Stomach (tissue), 9 donors: ENCODE data around the gene LRMDA. TPM values are rescaled to one million over a fixed set of nuclear protein-coding genes. Genes with fewer than 3 reads are reported as not detected.

Experiments used
- DNase-seq, 2 donors: peaks; one replicate each; pipeline versions ENCODE4 v3.0.0 to v3.0.0-alpha.2; 2013 to 2019
- H3K27ac ChIP-seq, 5 donors: fragments of 200-600 bp in 4 of 5; sonication (generic) in 4 of 5; one replicate each; pipeline ENCODE4 v1.5.1; 2013 to 2019; ENCODE audit warnings: mild to moderate bottlenecking in 1 of 5, moderate library complexity in 1 of 5
- H3K27me3 ChIP-seq, 3 donors: fragments of 200-600 bp; sonication (generic); one replicate each; pipeline ENCODE4 v1.5.1; 2017 to 2019; ENCODE audit warnings: mixed run types in 1 of 3
- H3K36me3 ChIP-seq, 4 donors: fragments of 200-600 bp; sonication (generic); 1 replicate in 3 of 4; 2 replicates in 1 of 4; pipeline ENCODE4 v1.5.1; 2016 to 2019
- H3K4me1 ChIP-seq, 4 donors: fragments of 200-600 bp; sonication (generic); one replicate each; pipeline ENCODE4 v1.5.1; 2016 to 2019
- H3K4me3 ChIP-seq, 4 donors: fragments of 200-600 bp; sonication (generic) in 3 of 4; one replicate each; pipeline ENCODE4 v1.5.1; 2016 to 2019; ENCODE audit warnings: mild to moderate bottlenecking in 1 of 4
- H3K9me3 ChIP-seq, 4 donors: fragments of 200-600 bp; sonication (generic); one replicate each; pipeline ENCODE4 v1.5.1; 2016 to 2019
- EP300 ChIP-seq: sonication (generic); formaldehyde crosslinking; IDR thresholded peaks from one replicate; pipeline ENCODE4 v1.6.1; 2017; ENCODE audit warnings: antibody characterized with exemption
- POLR2A ChIP-seq, 4 donors: fragments of 450-650 bp; IDR thresholded peaks; one replicate each; pipeline ENCODE4 v1.6.1; 2016; ENCODE audit warnings: antibody characterized with exemption in 4 of 4, control low read depth in 2 of 4, mild to moderate bottlenecking in 1 of 4, moderate library complexity in 1 of 4
- POLR2AphosphoS5 ChIP-seq, 3 donors: sonication (generic); formaldehyde crosslinking; IDR thresholded peaks; one replicate each; pipeline ENCODE4 v1.6.1; 2016; ENCODE audit warnings: antibody characterized with exemption in 3 of 3
- WGBS, 5 donors: extraction: QIAGEN DNeasy Blood & Tissue Kit in 3 of 5; methylation state at CpG; one replicate each; pipeline versions ENCODE4 v1.1.5 to v1.1.7; 2013 to 2018; 5-methylcytosine and 5-hydroxymethylcytosine counted together
- intact Hi-C: fragments of 100-400 bp; cut with DNase I; formaldehyde crosslinking; loops from one replicate; pipeline ENCODE4 v1.15.1; 2023; ENCODE audit warnings: low total_unique reads
- polyA plus RNA-seq, 3 donors: library from polyadenylated mRNA; stranded (reverse); fragments of 200-250 nt; gene quantifications; one replicate each; pipeline ENCODE4 v1.2.3, GENCODE V29; 2013
- total RNA-seq, 5 donors: library from RNA; depleted of rRNA; stranded (reverse); fragments of >200 nt; gene quantifications; one replicate each; pipeline versions ENCODE4 v1.1.0 to v1.2.3, GENCODE V29; 2014 to 2016
- TF ChIP-seq, protein P1 (sequence below), 7 experiments: fragments of 450-650 bp in 4 of 7; fragments of 200-600 bp in 3 of 7; sonication (generic) in 3 of 7; IDR thresholded peaks; one replicate each; pipeline ENCODE4 v1.5.1; 2016 to 2019; ENCODE audit warnings: antibody characterized with exemption in 7 of 7, control low read depth in 2 of 7, mild to moderate bottlenecking in 1 of 7
- donor health status: healthy with polysubstance abuse.
- donor health status: Bipolar disorder and iron deficiency.
- donor health status: healthy.

The LRMDA gene
- total and polyA plus RNA-seq, 8 donors, result 1.3 to 30.2 (median 13.6) TPM; not detected in 1

DNA sequence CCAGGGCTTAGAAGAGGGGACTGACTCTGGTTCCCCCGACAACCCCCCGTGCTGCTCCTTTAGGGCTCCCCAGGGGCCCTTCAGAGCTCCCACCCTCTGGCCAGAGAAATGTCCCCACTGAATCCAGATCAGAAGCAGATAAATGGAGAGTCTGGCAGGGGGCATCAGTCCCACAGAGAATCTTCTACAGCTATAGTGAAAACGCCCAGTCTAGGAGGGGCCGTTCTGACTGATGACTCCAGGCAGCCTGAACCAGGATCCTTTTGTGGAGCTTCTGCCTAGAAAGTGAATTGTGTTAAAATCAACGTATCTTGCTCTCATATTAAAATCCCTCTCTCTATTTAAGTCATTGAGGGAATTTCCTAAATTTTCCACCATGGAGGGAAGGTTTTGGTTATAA lies 471.4 kb downstream of the LRMDA start:
- intact Hi-C loops, result no loop called here
- H3K36me3 ChIP-seq, result no peaks in the 10 kb centered on the region
- H3K4me3 ChIP-seq, result no peak overlapping the region
- H3K4me1 ChIP-seq, result peaks cover 0 to 5% (median 0%) of the 10 kb centered on the region in 4 donors
- H3K27me3 ChIP-seq, result no peaks in the 10 kb centered on the region
- 77 to 95% (median 88%) methylated on average over 5 of the region's 5 CpGs for WGBS, 5 donors
- DNase-seq, result no peak
- no peaks in the 10 kb centered on the region for H3K9me3 ChIP-seq
- no peak overlapping the region for H3K27ac ChIP-seq
- TF ChIP-seq, protein P1, sequence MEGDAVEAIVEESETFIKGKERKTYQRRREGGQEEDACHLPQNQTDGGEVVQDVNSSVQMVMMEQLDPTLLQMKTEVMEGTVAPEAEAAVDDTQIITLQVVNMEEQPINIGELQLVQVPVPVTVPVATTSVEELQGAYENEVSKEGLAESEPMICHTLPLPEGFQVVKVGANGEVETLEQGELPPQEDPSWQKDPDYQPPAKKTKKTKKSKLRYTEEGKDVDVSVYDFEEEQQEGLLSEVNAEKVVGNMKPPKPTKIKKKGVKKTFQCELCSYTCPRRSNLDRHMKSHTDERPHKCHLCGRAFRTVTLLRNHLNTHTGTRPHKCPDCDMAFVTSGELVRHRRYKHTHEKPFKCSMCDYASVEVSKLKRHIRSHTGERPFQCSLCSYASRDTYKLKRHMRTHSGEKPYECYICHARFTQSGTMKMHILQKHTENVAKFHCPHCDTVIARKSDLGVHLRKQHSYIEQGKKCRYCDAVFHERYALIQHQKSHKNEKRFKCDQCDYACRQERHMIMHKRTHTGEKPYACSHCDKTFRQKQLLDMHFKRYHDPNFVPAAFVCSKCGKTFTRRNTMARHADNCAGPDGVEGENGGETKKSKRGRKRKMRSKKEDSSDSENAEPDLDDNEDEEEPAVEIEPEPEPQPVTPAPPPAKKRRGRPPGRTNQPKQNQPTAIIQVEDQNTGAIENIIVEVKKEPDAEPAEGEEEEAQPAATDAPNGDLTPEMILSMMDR (IDR thresholded peaks at IDR 0.05), result no peak
- TF ChIP-seq POLR2A (IDR thresholded peaks at IDR 0.05) (no peak), EP300 (no peak), POLR2AphosphoS5 (IDR thresholded peaks at IDR 0.05) (no peak)

DNA sequence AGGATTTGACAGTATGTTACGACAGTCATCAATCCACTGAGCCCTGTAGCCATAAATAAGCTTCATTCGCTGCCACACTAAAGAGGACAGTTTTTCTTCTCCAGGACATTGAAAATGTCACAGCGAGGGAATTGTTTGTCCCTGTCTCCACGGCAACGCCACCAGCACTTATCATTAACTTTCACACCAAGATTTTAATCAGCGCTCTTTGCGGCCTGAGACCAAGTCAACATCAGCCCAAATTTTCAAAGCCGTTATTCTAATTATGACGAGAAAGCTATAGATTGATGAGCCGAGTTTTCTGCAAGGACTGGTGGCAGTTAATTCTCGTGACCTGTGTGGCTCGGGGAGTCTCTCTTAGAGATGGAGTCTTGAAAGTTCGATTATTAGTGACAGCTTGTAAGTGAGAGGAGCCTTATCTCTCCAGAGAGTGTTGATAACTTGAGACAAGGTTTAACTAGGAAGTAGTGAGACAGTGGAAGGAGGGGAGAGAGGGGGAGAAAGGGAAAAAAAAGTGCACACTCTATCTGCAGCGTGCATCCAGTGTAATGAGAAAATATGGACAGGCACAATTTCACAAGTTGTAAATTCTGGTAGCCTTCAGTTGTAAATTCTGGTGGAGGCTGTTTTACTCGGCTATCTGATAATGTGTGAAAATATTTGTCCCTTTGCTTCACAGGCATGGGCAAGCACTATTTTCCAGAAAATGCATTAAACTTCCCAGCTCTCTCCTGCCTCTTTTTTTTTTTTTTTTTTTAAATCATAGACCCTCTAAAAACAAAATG lies 473.3 kb downstream of the LRMDA start:
- intact Hi-C loops, result no loop called here
- TF ChIP-seq POLR2AphosphoS5 (IDR thresholded peaks at IDR 0.05) (no peak), POLR2A (IDR thresholded peaks at IDR 0.05) (no peak), EP300 (no peak)
- TF ChIP-seq, protein P1 (IDR thresholded peaks at IDR 0.05), result no peak
- Histone ChIP-seq H3K27ac (no peak overlapping the region), H3K27me3 (no peaks in the 10 kb centered on the region), H3K4me3 (no peak overlapping the region), H3K36me3 (no peaks in the 10 kb centered on the region), H3K9me3 (no peaks in the 10 kb centered on the region), H3K4me1 (peaks cover 0 to 5% (median 2%) of the 10 kb centered on the region in 4 donors)
- WGBS, 5 donors, result 28 to 42% (median 38%) methylated on average over 15 of the region's 15 CpGs
- peak; percentile 32 to 34 for DNase-seq

DNA sequence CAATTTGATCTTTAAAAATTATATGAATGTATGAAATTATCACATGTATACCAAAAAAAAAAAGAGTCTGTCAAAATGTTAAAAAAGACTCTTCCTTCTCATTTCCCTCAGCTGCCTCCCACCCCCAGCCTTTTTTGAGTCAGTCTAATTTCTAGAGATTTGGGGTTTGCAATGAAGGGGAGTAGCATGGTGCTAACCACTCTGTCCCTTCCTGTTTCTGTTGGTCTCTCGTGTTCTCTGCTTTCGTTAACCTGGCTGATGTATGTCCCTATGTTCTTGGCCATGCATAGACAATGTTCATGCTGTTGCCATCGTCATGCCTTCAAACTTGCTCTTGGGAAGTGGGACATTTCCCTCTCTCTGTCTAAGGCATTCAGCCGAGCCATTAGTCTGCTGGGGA lies 474.1 kb downstream of the LRMDA start:
- Histone ChIP-seq H3K4me3 (no peak overlapping the region), H3K4me1 (peaks cover 0 to 11% (median 3%) of the 10 kb centered on the region in 4 donors), H3K27ac (no peak overlapping the region), H3K36me3 (no peaks in the 10 kb centered on the region), H3K9me3 (no peaks in the 10 kb centered on the region), H3K27me3 (no peaks in the 10 kb centered on the region)
- 85 to 94% (median 86%) methylated on average over 4 of the region's 4 CpGs for WGBS, 5 donors
- intact Hi-C loops, result no loop called here
- DNase-seq, result no peak
- TF ChIP-seq POLR2AphosphoS5 (IDR thresholded peaks at IDR 0.05) (no peak), EP300 (no peak), POLR2A (IDR thresholded peaks at IDR 0.05) (no peak)
- TF ChIP-seq, protein P1 (IDR thresholded peaks at IDR 0.05), result no peak

DNA sequence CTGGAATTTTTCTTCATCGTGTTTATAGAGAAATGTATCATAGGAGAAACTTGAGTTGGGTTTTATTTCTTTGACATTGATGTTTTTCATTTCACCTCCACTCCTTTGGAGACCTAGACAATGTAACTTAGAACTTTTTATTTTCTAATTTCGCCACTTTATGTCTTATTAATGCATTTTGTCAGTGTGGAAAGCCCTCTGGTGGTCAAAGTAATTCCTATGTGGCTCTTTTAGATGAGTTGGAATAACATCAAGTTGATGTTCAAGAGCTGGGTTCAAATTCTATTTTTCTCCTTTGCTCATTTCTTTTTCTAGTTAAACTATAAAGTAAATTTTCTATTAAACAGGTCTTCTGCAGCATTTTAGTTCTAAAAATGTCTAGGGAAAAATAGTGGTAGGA lies 478.6 kb downstream of the LRMDA start:
- peaks cover 0 to 11% (median 0%) of the 10 kb centered on the region in 4 donors for H3K4me1 ChIP-seq
- H3K27me3 ChIP-seq, result no peaks in the 10 kb centered on the region
- no peaks in the 10 kb centered on the region for H3K9me3 ChIP-seq
- TF ChIP-seq EP300, result no peak
- TF ChIP-seq, protein P1 (IDR thresholded peaks at IDR 0.05), result peak in 5 of 7 experiments; percentile 33 to 63 (median 58)
- intact Hi-C loops, result loop anchor here (10.0 kb wide), 1 partner anchor 495 kb away; no protein-coding TSS in a partner anchor
- H3K4me3 ChIP-seq, result no peak overlapping the region
- no peaks in the 10 kb centered on the region for H3K36me3 ChIP-seq
- no peak overlapping the region for H3K27ac ChIP-seq
- peak in 1 of 2 donors; percentile 59 for DNase-seq
- 41 to 56% (median 45%) methylated on average over 2 of the region's 2 CpGs for WGBS, 5 donors
